Stimulated activated CD4-positive, alpha-beta T cell treated with anti-CD3 and anti-CD28 coated beads, Interleukin-2, amount 100 ng/mL, for 4 hours (primary cell): Measurements from ENCODE around the gene GALNT10.
"Not testable (repeated sequence)": the region's sequence is repeated elsewhere in the genome, so short reads cannot be mapped to it uniquely, and the experiment has no call there.

Experiments used
- DNase-seq: peaks from one replicate; pipeline ENCODE4 v3.0.0-alpha.2; 2020; ENCODE audit warnings: low read depth

The GALNT10 gene

GRCh38 chr5:154356020-154356655, 165.6 kb downstream of the GALNT10 start:
- no peak for DNase-seq

DNA sequence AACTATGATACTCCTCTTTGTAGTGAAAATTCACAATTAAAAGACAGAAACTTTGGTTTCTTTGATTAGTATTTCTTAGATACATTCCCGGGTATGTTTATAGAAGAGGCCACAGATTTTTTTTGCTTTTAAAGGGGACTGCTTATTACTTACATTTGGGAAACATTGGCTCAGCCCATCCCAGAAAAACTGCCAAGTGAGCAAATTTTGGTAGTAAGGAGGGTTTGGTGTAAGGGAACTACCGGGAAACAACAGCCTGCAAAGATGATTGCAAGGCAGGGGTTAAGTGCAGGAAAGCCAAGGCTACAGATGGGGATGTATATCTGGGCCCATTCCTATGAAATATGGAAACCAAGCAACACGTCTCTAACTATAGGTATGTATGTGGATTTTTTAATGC, 166.4 kb downstream of the GALNT10 start:
- no peak for DNase-seq

DNA sequence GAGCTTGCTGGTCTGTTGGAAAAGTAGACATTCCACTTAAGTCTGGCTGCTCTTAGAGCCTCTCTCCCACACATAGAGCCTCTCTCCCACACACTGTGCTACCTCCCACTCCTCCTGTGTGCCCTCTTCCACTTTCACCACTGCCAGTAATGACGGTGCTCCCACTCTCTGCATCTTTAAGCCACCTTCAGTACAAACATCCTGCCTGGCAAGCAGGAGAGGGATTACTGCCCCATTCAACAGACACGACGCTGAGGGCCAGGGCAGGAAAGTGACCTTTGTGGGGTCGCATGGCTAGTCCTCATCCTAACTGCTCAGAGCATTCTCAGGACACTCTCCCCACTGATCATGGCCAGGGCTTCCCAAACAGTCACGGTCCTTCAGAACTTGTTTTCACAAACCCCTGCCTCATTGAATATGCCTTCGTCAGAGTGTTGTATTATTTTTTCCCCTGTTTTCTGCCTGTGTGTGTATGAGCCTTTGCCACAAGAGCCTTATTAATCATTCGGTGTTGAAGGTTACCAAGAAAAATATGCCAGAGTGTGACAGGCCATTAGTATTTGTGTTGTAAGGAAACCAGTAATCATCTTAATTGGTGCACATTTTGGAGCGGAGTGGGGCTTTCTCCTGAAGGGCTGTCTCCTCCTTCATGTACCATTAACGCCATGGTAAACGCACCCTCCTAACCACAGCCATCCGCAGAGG, 168.1 kb downstream of the GALNT10 start:
- DNase-seq, result no peak

DNA sequence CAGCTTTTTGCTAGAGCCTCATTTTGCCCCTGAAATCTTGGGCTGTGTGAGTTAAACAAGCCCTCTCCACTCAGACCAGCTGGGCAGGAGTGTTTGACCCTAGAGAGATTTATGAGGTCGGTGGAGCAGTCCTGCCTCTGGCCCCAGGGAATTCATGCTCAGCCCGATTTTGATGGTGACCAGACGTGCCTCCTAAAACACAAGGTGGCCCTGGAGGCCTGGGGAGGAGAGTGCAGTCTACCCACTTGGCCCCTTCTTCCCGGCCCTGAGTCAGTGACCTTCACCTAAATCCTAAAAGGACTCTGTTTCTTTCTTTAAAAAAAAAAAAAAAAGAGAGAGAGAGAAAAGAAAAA, 168.7 kb downstream of the GALNT10 start:
- DNase-seq, result no peak

- DNase-seq, result not testable (repeated sequence)
Measured at GRCh38 chr5:154360241-154360640, 169.7 kb downstream of the GALNT10 start.

DNA sequence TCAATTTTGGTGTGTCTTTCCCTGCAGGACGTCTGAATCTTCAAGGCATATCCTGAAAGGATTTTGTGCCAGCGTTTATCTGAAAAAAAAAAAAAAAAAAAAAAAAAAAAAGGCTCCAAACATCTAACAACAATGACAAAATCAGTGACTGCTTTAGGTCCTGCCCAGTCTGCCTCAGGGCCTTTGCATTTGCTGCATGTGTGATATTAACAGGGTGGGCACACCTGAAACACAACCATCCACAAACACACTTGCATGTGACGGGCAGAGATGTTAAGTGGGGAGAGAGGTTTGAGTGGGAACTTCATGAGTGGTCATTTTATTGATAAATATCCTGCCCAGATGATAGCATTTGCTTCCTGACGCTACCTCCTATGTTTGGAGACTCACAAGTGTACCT, 172.9 kb downstream of the GALNT10 start:
- no peak for DNase-seq

- DNase-seq, result no peak
Measured at GRCh38 chr5:154364771-154365170, 174.2 kb downstream of the GALNT10 start.

GRCh38 chr5:154365823-154366222, 175.3 kb downstream of the GALNT10 start:
- DNase-seq, result no peak

GRCh38 chr5:154366353-154366752, 175.8 kb downstream of the GALNT10 start:
- no peak for DNase-seq

DNA sequence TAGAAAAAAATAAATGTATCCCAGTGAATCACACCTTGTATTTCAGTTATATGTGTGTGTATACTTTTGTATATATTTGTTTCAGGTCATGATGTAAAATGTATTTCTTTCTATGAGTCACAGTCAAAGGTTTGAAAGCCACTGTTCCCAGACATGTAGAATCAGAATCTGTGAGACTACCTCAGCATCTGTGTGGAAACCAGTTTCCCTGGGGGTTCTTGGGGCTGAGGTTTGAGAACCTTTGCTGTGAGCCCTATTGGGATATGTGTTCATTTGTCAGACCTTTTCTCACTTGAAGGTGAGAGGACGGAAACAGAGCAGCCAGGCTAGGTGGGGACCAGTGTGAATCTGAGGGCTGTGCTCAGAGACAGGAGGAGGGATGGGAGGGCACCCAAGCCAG, 176.6 kb downstream of the GALNT10 start:
- no peak for DNase-seq

GRCh38 chr5:154368041-154368800, 177.7 kb downstream of the GALNT10 start:
- no peak for DNase-seq

DNA sequence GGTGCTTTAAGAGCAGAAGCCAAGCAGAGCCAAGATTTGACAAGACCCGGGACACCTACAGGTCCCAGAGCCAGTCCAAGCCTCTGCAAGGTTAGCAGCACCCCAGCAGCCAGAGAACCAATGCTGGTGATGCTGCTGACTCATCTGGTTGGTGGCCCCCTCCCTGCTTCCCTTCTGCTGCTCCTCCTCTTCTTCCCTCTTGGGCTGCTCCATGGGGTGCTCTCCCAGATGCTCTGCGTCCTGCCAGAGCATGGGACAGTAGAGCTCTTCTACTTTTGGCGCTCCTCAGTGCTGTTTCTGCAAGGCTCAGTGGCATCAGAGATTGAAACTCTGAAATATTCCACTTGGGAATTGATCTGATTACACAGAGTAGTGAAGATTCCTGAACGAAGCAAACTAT, 179.1 kb downstream of the GALNT10 start:
- no peak for DNase-seq

DNA sequence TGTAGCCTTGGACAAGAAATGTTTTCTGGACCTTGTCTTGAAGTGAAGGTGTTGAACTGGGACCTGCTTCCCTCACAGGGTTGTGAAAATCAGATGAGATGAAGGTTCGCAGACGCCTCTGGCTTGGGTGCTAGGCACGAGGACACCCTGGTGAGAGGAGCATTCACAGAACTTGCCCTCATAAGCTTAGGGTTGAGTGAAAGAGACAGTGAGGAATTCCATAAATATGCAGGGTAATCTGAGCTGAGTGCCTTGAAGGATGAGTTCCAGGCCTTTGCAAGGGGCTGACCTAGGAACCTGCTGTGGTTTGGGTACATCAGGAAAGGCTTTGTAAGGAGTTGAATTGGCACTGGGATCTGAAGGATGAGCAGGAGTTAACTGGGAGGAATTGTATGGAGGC, 179.6 kb downstream of the GALNT10 start:
- no peak for DNase-seq

DNA sequence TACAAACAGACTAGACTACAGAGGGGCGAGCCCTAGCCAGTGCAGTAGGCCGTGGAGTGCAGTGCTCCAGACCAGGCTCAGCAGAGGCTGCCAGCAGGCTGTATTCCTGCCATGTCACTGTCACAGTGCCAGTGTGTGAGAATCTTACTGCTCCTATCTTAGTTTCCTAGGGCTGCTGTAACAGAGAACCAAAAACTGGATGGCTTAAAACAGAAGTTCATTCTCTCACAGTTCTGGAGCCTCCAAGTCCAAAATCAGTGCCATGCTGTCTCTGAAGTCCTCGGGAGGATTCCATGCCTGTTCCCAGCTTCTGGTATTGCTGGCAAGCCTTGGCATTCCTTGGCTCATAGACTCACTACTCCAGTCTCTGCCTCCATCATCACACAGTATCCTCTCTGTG, 180.3 kb downstream of the GALNT10 start:
- no peak for DNase-seq

GRCh38 chr5:154371687-154372086, 181.2 kb downstream of the GALNT10 start:
- DNase-seq, result no peak

DNA sequence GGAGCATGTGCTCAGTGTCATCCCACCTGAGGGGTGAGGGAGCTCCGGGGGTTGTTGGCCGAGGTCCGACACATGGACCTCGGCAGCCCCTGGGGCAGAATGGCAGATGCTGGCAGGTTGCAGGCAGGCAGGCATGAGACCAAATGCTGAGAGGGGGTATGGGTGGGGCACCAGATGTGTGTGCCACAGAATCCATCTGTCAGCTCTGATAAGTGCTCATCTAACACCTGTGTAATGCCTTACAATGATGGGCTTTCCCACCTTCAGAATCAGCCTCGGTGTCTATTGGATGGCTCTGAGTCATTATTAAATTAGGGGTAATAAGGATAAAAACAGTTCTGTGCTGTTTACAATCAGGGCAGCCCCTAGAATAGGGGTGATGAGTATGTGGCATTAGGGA, 182.1 kb downstream of the GALNT10 start:
- no peak for DNase-seq

DNA sequence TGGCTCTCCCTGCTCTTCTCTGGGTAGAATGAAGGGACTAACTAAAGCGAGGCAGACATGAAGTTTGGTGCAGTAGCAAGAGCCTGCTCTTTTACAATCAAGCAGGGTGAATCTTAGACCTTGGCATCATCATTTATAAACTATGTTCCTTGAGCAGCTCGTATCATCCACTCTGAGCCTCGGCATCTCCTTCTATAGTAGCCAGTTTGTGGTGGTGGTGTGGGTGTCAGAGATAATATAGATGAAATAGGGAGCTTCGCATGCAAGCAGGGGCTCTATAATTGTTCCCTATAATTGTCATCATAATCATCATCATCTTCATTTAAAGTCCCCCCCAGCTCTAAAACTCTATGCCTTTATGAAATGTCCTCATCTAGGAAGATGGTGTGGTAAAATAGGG, 182.8 kb downstream of the GALNT10 start:
- no peak for DNase-seq

- no peak for DNase-seq
Measured at GRCh38 chr5:154373729-154374179, 183.2 kb downstream of the GALNT10 start.

- no peak for DNase-seq
Measured at GRCh38 chr5:154374264-154374663, 183.7 kb downstream of the GALNT10 start.

DNA sequence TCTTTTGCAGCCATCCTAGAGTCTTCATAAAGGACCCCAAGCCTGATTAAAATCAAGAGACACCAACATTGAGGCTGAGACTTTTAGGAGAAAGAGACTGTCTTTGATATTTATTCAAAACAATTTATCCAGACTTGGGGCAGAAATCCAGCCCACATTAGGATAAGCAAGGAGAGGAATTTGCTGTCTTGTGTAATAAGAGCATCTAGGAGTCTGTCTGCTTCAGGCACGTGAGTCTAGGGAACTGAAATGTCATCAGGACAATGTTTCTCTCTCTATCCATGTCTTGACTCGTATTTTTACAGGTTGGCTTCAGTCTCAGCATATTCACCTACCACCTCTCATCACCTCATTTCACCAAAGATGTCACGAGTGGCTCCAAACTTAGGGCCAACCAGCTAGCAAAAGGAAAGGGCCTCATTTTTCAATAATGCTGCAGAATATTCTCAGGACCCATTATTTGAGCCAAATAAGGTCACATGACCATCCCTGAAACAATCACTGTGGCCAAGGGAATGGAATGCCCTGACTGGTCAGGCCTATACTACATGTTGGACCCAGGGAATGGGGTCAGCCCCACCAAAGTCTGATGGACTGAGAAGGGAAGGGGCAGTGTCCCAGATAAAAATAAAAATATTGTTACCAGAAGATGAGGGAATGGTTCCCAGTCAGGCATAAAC, 184.9 kb downstream of the GALNT10 start:
- no peak for DNase-seq

- DNase-seq, result no peak
Measured at GRCh38 chr5:154376481-154376880, 185.9 kb downstream of the GALNT10 start.

DNA sequence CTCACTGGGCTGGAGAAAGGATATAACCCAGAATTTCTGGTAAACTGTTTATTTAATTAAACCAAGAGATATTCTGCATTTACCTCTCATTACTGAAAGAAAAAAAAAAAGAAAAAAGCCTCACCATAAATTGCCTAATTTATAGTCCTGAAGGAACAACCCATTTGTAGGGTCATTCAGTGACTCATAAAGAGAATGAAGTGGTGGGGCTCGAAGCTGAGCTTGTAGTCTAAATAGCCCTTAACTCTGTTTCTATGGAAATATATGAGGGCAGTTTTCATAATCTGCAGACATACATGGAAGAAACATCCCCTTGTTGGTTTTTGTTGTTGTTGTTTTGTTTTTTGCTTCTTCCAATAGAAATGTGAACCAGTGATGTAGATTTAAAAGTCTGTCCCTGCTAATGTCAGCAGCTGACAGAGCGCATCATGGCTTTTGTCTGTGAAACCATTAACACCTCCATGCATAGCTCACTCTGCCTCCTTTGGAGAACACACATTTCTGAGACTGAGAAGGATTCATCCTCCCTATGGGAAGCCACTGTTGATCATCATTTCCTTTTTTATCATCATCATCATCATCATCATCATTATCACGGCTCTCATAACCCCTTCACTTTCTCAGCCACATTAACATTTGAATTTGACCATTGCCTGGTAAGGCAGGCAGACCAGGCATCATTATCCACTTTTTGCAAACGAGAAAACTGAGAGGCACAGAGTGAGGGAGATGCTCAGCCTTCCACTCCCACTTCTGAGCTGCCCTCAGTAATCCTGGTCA, 187.4 kb downstream of the GALNT10 start:
- DNase-seq, result no peak
